ENCODE results near the gene CEACAM6.

GRCh38 chr19:41740415-41741243 lies 14.7 kb upstream of the CEACAM6 start:
- TF ChIP-seq, protein P1, sequence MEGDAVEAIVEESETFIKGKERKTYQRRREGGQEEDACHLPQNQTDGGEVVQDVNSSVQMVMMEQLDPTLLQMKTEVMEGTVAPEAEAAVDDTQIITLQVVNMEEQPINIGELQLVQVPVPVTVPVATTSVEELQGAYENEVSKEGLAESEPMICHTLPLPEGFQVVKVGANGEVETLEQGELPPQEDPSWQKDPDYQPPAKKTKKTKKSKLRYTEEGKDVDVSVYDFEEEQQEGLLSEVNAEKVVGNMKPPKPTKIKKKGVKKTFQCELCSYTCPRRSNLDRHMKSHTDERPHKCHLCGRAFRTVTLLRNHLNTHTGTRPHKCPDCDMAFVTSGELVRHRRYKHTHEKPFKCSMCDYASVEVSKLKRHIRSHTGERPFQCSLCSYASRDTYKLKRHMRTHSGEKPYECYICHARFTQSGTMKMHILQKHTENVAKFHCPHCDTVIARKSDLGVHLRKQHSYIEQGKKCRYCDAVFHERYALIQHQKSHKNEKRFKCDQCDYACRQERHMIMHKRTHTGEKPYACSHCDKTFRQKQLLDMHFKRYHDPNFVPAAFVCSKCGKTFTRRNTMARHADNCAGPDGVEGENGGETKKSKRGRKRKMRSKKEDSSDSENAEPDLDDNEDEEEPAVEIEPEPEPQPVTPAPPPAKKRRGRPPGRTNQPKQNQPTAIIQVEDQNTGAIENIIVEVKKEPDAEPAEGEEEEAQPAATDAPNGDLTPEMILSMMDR (IDR thresholded peaks at IDR 0.05) = no peak
- TF ChIP-seq POLR2A (IDR thresholded peaks at IDR 0.05) = no peak

Data from heart left ventricle (tissue), 13 donors.